CD8-positive, alpha-beta memory T cell (primary cell): Measurements from ENCODE around the gene LAPTM4A. TPM values are rescaled to one million over a fixed set of nuclear protein-coding genes. Genes with fewer than 3 reads are reported as not detected.
"Not testable (repeated sequence)": the region's sequence is repeated elsewhere in the genome, so short reads cannot be mapped to it uniquely, and the experiment has no call there.

Source experiments
- CTCF ChIA-PET: fragments of 350-600 bp; sonication (Branson Sonifier 250); formaldehyde crosslinking; loops from one replicate; lab custom pipeline; 2021; ENCODE audit warnings: antibody characterized with exemption; lab: Charles Lee
- POLR2A ChIA-PET: fragments of 350-600 bp; sonication (Branson Sonifier 250); formaldehyde crosslinking; loops from one replicate; lab custom pipeline; 2021; ENCODE audit warnings: antibody characterized with exemption; lab: Charles Lee
- DNase-seq, 5 donors: peaks; one replicate each; pipeline versions ENCODE4 v3.0.0 to v3.0.0-alpha.2; 2020 to 2022; ENCODE audit warnings: mixed read lengths in 1 of 5
- H3K27ac ChIP-seq: one replicate; pipeline ENCODE4 v1.7.0; 2013; ENCODE audit warnings: low read depth, mild to moderate bottlenecking, low read length, moderate library complexity
- H3K27me3 ChIP-seq: 2 replicates; pipeline ENCODE4 v1.7.0; 2013; ENCODE audit warnings: low read length, mild to moderate bottlenecking; ENCODE audit not compliant: insufficient read depth, poor library complexity, severe bottlenecking
- H3K36me3 ChIP-seq: 2 replicates; pipeline ENCODE4 v1.7.0; 2013; ENCODE audit warnings: mild to moderate bottlenecking, low read length, moderate library complexity; ENCODE audit not compliant: insufficient read depth
- H3K4me1 ChIP-seq: 2 replicates; pipeline ENCODE4 v1.7.0; 2013; ENCODE audit warnings: mild to moderate bottlenecking, low read length, moderate library complexity; ENCODE audit not compliant: insufficient read depth
- H3K4me3 ChIP-seq: 2 replicates; pipeline ENCODE4 v1.7.0; 2013; ENCODE audit warnings: mild to moderate bottlenecking, low read length
- H3K9me3 ChIP-seq: 2 replicates; pipeline ENCODE4 v1.7.0; 2013; ENCODE audit warnings: mild to moderate bottlenecking, low read length
- H3K27ac Mint-ChIP-seq, 8 donors: one replicate each; pipeline ENCODE4 v1.8.0; 2020 to 2021; ENCODE audit warnings: mixed read lengths in 8 of 8, mild to moderate bottlenecking in 6 of 8, inconsistent platforms in 3 of 8, moderate library complexity in 3 of 8
- H3K27me3 Mint-ChIP-seq, 2 donors: one replicate each; pipeline ENCODE4 v1.8.0; 2020 to 2021; ENCODE audit warnings: mixed read lengths in 2 of 2, mild to moderate bottlenecking in 1 of 2, moderate library complexity in 1 of 2
- H3K36me3 Mint-ChIP-seq, 3 donors: one replicate each; pipeline ENCODE4 v1.8.0; 2020 to 2021; ENCODE audit warnings: mixed read lengths in 3 of 3, inconsistent platforms in 1 of 3, mild to moderate bottlenecking in 1 of 3
- H3K4me1 Mint-ChIP-seq, 3 donors: one replicate each; pipeline ENCODE4 v1.8.0; 2020 to 2021; ENCODE audit warnings: mixed read lengths in 3 of 3, inconsistent platforms in 1 of 3, mild to moderate bottlenecking in 1 of 3
- H3K4me3 Mint-ChIP-seq, 7 donors: one replicate each; pipeline ENCODE4 v1.8.0; 2020 to 2021; ENCODE audit warnings: mixed read lengths in 7 of 7, mild to moderate bottlenecking in 6 of 7, moderate library complexity in 4 of 7, inconsistent platforms in 2 of 7
- H3K9me3 Mint-ChIP-seq, 5 donors: one replicate each; pipeline ENCODE4 v1.8.0; 2020 to 2022; ENCODE audit warnings: mixed read lengths in 5 of 5, mild to moderate bottlenecking in 3 of 5, moderate library complexity in 2 of 5, inconsistent platforms in 1 of 5
- polyA plus RNA-seq: library from polyadenylated mRNA; unstranded; fragments of 300-500 nt; fragmentation: Illumina TruSeq; gene quantifications from one replicate; pipeline ENCODE4 v1.2.3, GENCODE V29; 2021
- total RNA-seq, 2 experiments: library from RNA; stranded (reverse); gene quantifications; one replicate each; pipeline ENCODE4 v1.2.3, GENCODE V29; 2021

The LAPTM4A gene
- total and polyA plus RNA-seq, 3 experiments from 2014 or later = 29.0 to 119 (median 31.0) TPM

GRCh38 chr2:20045712-20046292 is 5.6 kb downstream of the LAPTM4A start:
- Mint-ChIP-seq H3K36me3 (peaks cover 0 to 33% (median 1%) of the 10 kb centered on the region in 3 donors), H3K4me1 (peaks cover 39 to 65% (median 55%) of the 10 kb centered on the region in 3 donors)
- H3K4me3 Mint-ChIP-seq, H3K27ac Mint-ChIP-seq, H3K4me3 ChIP-seq, H3K27ac ChIP-seq, DNase-seq, CTCF ChIA-PET, H3K27me3 ChIP-seq, H3K36me3 ChIP-seq, H3K9me3 ChIP-seq, H3K9me3 Mint-ChIP-seq, H3K27me3 Mint-ChIP-seq, POLR2A ChIA-PET: not testable (repeated sequence)
- peaks cover 21% of the 10 kb centered on the region for H3K4me1 ChIP-seq

- no peak overlapping the region for H3K27ac Mint-ChIP-seq
- H3K9me3 Mint-ChIP-seq = no peaks in the 10 kb centered on the region
- H3K36me3 ChIP-seq = peaks cover 9% of the 10 kb centered on the region
- no peak for DNase-seq
- H3K4me1 Mint-ChIP-seq = peaks cover 32 to 60% (median 52%) of the 10 kb centered on the region in 3 donors
- no peak overlapping the region for H3K27ac ChIP-seq
- no peak overlapping the region for H3K4me3 Mint-ChIP-seq
- no peaks in the 10 kb centered on the region for H3K27me3 ChIP-seq
- peaks cover 18% of the 10 kb centered on the region for H3K4me1 ChIP-seq
- H3K4me3 ChIP-seq = no peak overlapping the region
- CTCF ChIA-PET = interaction anchor here (3.6 kb wide), 1 partner anchor 29 kb away, joined by 15 read pairs; no protein-coding TSS in a partner anchor
- no peaks in the 10 kb centered on the region for H3K27me3 Mint-ChIP-seq
- H3K36me3 Mint-ChIP-seq = peaks cover 0 to 36% (median 6%) of the 10 kb centered on the region in 3 donors
- POLR2A ChIA-PET = no interaction called here
- H3K9me3 ChIP-seq = no peaks in the 10 kb centered on the region
These were observed 6.7 kb downstream of the LAPTM4A start for GRCh38 chr2:20044778-20045177.

- Histone ChIP-seq H3K27me3 (no peaks in the 10 kb centered on the region), H3K27ac (no peak overlapping the region), H3K9me3 (no peaks in the 10 kb centered on the region), H3K4me1 (no peaks in the 10 kb centered on the region), H3K4me3 (no peak overlapping the region), H3K36me3 (peaks cover 9% of the 10 kb centered on the region)
- no peaks in the 10 kb centered on the region for H3K9me3 Mint-ChIP-seq
- CTCF ChIA-PET = interaction anchor here (0.6 to 3.6 kb wide), 2 partner anchors 27 to 698 kb away, joined by 3 to 15 read pairs; no protein-coding TSS in a partner anchor
- H3K4me3 Mint-ChIP-seq = no peak overlapping the region
- H3K4me1 Mint-ChIP-seq = peaks cover 14 to 41% (median 38%) of the 10 kb centered on the region in 3 donors
- H3K36me3 Mint-ChIP-seq = peaks cover 0 to 56% (median 13%) of the 10 kb centered on the region in 3 donors
- no peak for DNase-seq
- H3K27ac Mint-ChIP-seq = no peak overlapping the region
- no peaks in the 10 kb centered on the region for H3K27me3 Mint-ChIP-seq
- POLR2A ChIA-PET = no interaction called here
These were observed 8.9 kb downstream of the LAPTM4A start for GRCh38 chr2:20042531-20042930.

GRCh38 chr2:20040489-20041172 is 10.8 kb downstream of the LAPTM4A start:
- Mint-ChIP-seq H3K9me3 (no peaks in the 10 kb centered on the region), H3K4me1 (peaks cover 10 to 46% (median 29%) of the 10 kb centered on the region in 3 donors), H3K4me3 (no peak overlapping the region), H3K27me3 (no peaks in the 10 kb centered on the region), H3K27ac (no peak overlapping the region), H3K36me3 (peaks cover 7 to 68% (median 26%) of the 10 kb centered on the region in 3 donors)
- Histone ChIP-seq H3K9me3 (no peaks in the 10 kb centered on the region), H3K27ac (no peak overlapping the region), H3K4me3 (no peak overlapping the region), H3K27me3 (no peaks in the 10 kb centered on the region), H3K36me3 (peaks cover 19% of the 10 kb centered on the region), H3K4me1 (no peaks in the 10 kb centered on the region)
- POLR2A ChIA-PET = no interaction called here
- no peak for DNase-seq
- CTCF ChIA-PET = no interaction called here

- no peaks in the 10 kb centered on the region for H3K27me3 Mint-ChIP-seq
- no peaks in the 10 kb centered on the region for H3K9me3 Mint-ChIP-seq
- Histone ChIP-seq H3K36me3 (peaks cover 38% of the 10 kb centered on the region), H3K9me3 (no peaks in the 10 kb centered on the region), H3K4me3 (no peak overlapping the region), H3K4me1 (no peaks in the 10 kb centered on the region), H3K27ac (no peak overlapping the region), H3K27me3 (no peaks in the 10 kb centered on the region)
- peaks cover 9 to 87% (median 43%) of the 10 kb centered on the region in 3 donors for H3K36me3 Mint-ChIP-seq
- H3K4me1 Mint-ChIP-seq = peaks cover 0 to 39% (median 13%) of the 10 kb centered on the region in 3 donors
- no peak for DNase-seq
- H3K27ac Mint-ChIP-seq = no peak overlapping the region
- POLR2A ChIA-PET = no interaction called here
- CTCF ChIA-PET = no interaction called here
- H3K4me3 Mint-ChIP-seq = no peak overlapping the region
These were observed 13.8 kb downstream of the LAPTM4A start for GRCh38 chr2:20037660-20038059.

GRCh38 chr2:20035955-20036666 is 15.3 kb downstream of the LAPTM4A start:
- H3K4me1 Mint-ChIP-seq = peaks cover 0 to 30% (median 2%) of the 10 kb centered on the region in 3 donors
- Histone ChIP-seq H3K27ac (no peak overlapping the region), H3K9me3 (no peaks in the 10 kb centered on the region), H3K4me3 (no peak overlapping the region), H3K4me1 (no peaks in the 10 kb centered on the region), H3K36me3 (peaks cover 38% of the 10 kb centered on the region), H3K27me3 (no peaks in the 10 kb centered on the region)
- H3K9me3 Mint-ChIP-seq = no peaks in the 10 kb centered on the region
- peaks cover 24 to 93% (median 55%) of the 10 kb centered on the region in 3 donors for H3K36me3 Mint-ChIP-seq
- POLR2A ChIA-PET = no interaction called here
- DNase-seq = no peak
- H3K27me3 Mint-ChIP-seq = no peaks in the 10 kb centered on the region
- H3K4me3 Mint-ChIP-seq = no peak overlapping the region
- CTCF ChIA-PET = no interaction called here
- peak overlapping the region in 4 of 8 donors; percentile 7 to 30 (median 10) for H3K27ac Mint-ChIP-seq

GRCh38 chr2:20034821-20035220 is 16.6 kb downstream of the LAPTM4A start:
- DNase-seq = no peak
- Histone ChIP-seq H3K4me1 (no peaks in the 10 kb centered on the region), H3K4me3 (no peak overlapping the region), H3K27ac (no peak overlapping the region), H3K9me3 (no peaks in the 10 kb centered on the region), H3K36me3 (peaks cover 35% of the 10 kb centered on the region), H3K27me3 (no peaks in the 10 kb centered on the region)
- Mint-ChIP-seq H3K36me3 (peaks cover 35 to 93% (median 58%) of the 10 kb centered on the region in 3 donors), H3K27me3 (no peaks in the 10 kb centered on the region), H3K9me3 (peaks cover 0 to 1% (median 0%) of the 10 kb centered on the region in 5 donors), H3K4me3 (no peak overlapping the region), H3K4me1 (peaks cover 0 to 24% (median 0%) of the 10 kb centered on the region in 3 donors), H3K27ac (no peak overlapping the region)
- ChIA-PET CTCF (interaction anchor here (1.3 kb wide), 1 partner anchor 20 kb away, joined by 5 read pairs; no protein-coding TSS in a partner anchor), POLR2A (no interaction called here)
